Endothelial cell of umbilical vein (primary cell): Measurements from ENCODE around the gene GRIA3. TPM values are rescaled to one million over a fixed set of nuclear protein-coding genes. Genes with fewer than 3 reads are reported as not detected.

Experiments
- BruUV-seq: library from RNA; stranded (reverse); fragments of 400-500 nt; replicated peaks from 2 replicates; lab custom pipeline; 2021; lab: Mats Ljungman, UMichigan
- CTCF ChIA-PET: fragments of 300-600, 350-600 bp; sonication (Branson Sonifier 250); formaldehyde crosslinking; loops from one replicate; lab custom pipeline; 2021; ENCODE audit warnings: antibody characterized with exemption, inconsistent platforms; lab: Charles Lee
- POLR2A ChIA-PET: fragments of 300-600, 350-600 bp; sonication (Branson Sonifier 250); formaldehyde crosslinking; loops from one replicate; lab custom pipeline; 2021; ENCODE audit warnings: antibody characterized with exemption, inconsistent platforms; lab: Charles Lee
- DNase-seq: peaks from one replicate; pipeline ENCODE4 v3.0.0-alpha.2; 2011; ENCODE audit warnings: low read depth, low spot score
- FAIRE-seq: peaks from 2 replicates; lab custom pipeline; 2011; peaks lifted over from hg19 to GRCh38; lab: Jason Lieb, UNC
- H2AFZ ChIP-seq: 2 replicates; pipeline ENCODE4 v1.6.0; 2012; ENCODE audit warnings: low read depth, low read length, control low read depth, inconsistent platforms
- H3K27ac ChIP-seq: 2 replicates; pipeline ENCODE4 v1.5.1; 2011; ENCODE audit warnings: low read depth, mild to moderate bottlenecking, control low read depth, low read length, moderate library complexity; ENCODE audit not compliant: insufficient read depth
- H3K27me3 ChIP-seq, 2 experiments: 2 replicates each; pipeline versions ENCODE4 v1.6.0 to v1.6.1; 2011; ENCODE audit warnings: low read length in 2 of 2, mixed read lengths in 1 of 2; ENCODE audit not compliant: control insufficient read depth in 2 of 2, insufficient read depth in 2 of 2
- H3K36me3 ChIP-seq, 2 experiments: 2 replicates in 1 of 2; 3 replicates in 1 of 2; pipeline ENCODE4 v1.5.1; 2011; ENCODE audit warnings: low read length in 2 of 2, mild to moderate bottlenecking in 1 of 2, moderate library complexity in 1 of 2; ENCODE audit not compliant: control insufficient read depth in 2 of 2, insufficient read depth in 2 of 2; ENCODE audit errors: extremely low read depth in 1 of 2
- H3K4me1 ChIP-seq: 3 replicates; pipeline ENCODE4 v1.5.1; 2011; ENCODE audit warnings: mild to moderate bottlenecking, low read length; ENCODE audit not compliant: control insufficient read depth, insufficient read depth; ENCODE audit errors: extremely low read depth
- H3K4me2 ChIP-seq: 2 replicates; pipeline ENCODE4 v1.6.1; 2011; ENCODE audit warnings: low read length, control low read depth, mixed read lengths; ENCODE audit not compliant: insufficient read depth
- H3K4me3 ChIP-seq, 3 experiments: fragments of 200-600 bp in 1 of 3; sonication (generic), shearing (Covaris generic) in 1 of 3; replicated peaks in 1 of 3; 2 replicates each; pipeline ENCODE4 v1.5.1; 2011 to 2016; ENCODE audit warnings: control low read depth in 3 of 3, low read length in 3 of 3, mild to moderate bottlenecking in 2 of 3, inconsistent platforms in 1 of 3, low read depth in 1 of 3, moderate library complexity in 1 of 3; ENCODE audit not compliant: insufficient read depth in 1 of 3
- H3K79me2 ChIP-seq: 2 replicates; pipeline ENCODE4 v1.6.0; 2012; ENCODE audit warnings: low read length, inconsistent platforms; ENCODE audit not compliant: control insufficient read depth, insufficient read depth
- H3K9ac ChIP-seq: replicated peaks from 2 replicates; pipeline ENCODE3; 2011; ENCODE audit warnings: low read length, control low read depth; ENCODE audit not compliant: insufficient read depth; ENCODE audit errors: extremely low read depth
- H3K9me1 ChIP-seq: replicated peaks from 3 replicates; pipeline ENCODE4 v1.6.0; 2011; ENCODE audit warnings: mild to moderate bottlenecking, low read length; ENCODE audit not compliant: control insufficient read depth, insufficient read depth; ENCODE audit errors: extremely low read depth
- H3K9me3 ChIP-seq: replicated peaks from 2 replicates; pipeline ENCODE4 v1.5.1; 2012; ENCODE audit warnings: low read length, inconsistent platforms; ENCODE audit not compliant: control insufficient read depth, insufficient read depth
- H4K20me1 ChIP-seq: replicated peaks from 2 replicates; pipeline ENCODE3; 2011; ENCODE audit warnings: mild to moderate bottlenecking, low read length; ENCODE audit not compliant: control insufficient read depth, insufficient read depth; ENCODE audit errors: extremely low read depth
- EZH2 ChIP-seq: IDR thresholded peaks from 2 replicates; pipeline ENCODE4 v1.6.1; 2012; ENCODE audit warnings: borderline replicate concordance, low read depth, mild to moderate bottlenecking, moderate library complexity, low read length, inconsistent platforms; ENCODE audit not compliant: severe bottlenecking
- FOS ChIP-seq: IDR thresholded peaks from 2 replicates; pipeline ENCODE4 v1.6.1; 2011; ENCODE audit warnings: mild to moderate bottlenecking, low read length, moderate library complexity, borderline replicate concordance; ENCODE audit not compliant: insufficient read depth
- GATA2 ChIP-seq: IDR thresholded peaks from 2 replicates; pipeline ENCODE4 v1.7.0; 2011; ENCODE audit warnings: low read depth, mild to moderate bottlenecking, moderate library complexity, mixed read lengths, low read length; ENCODE audit not compliant: insufficient read length, insufficient read depth
- JUN ChIP-seq: IDR thresholded peaks from 2 replicates; pipeline ENCODE4 v1.6.1; 2011; ENCODE audit warnings: borderline replicate concordance, low read depth; ENCODE audit not compliant: insufficient read length, insufficient read depth
- MYC ChIP-seq: IDR thresholded peaks from one replicate; pipeline ENCODE4 v1.6.1; 2011; ENCODE audit warnings: mild to moderate bottlenecking, low read depth, low read length
- POLR2A ChIP-seq: IDR thresholded peaks from 2 replicates; pipeline ENCODE4 v1.6.1; 2012; ENCODE audit warnings: low read depth, mild to moderate bottlenecking, control low read depth, low read length
- POLR2AphosphoS5 ChIP-seq: IDR thresholded peaks from 2 replicates; pipeline ENCODE4 v1.6.1; 2012; ENCODE audit warnings: low read depth, mild to moderate bottlenecking, control low read depth, low read length, moderate library complexity; ENCODE audit not compliant: insufficient read depth
- dilution Hi-C: fragments of 300-500 bp; cut with MboI; formaldehyde crosslinking; loops from one replicate; pipeline ENCODE4 v1.15.0; 2019; ENCODE audit warnings: low sequenced_read_pairs; ENCODE audit not compliant: extremely low pct_ligation_motif_present
- intact Hi-C: fragments of 100-400 bp; cut with micrococcal nuclease; formaldehyde crosslinking; loops from one replicate; pipeline ENCODE4 v1.10.0; 2022
- polyA plus RNA-seq, 4 experiments: library from polyadenylated mRNA; depleted of rRNA in 3 of 4; stranded (reverse) in 3 of 4; unstranded in 1 of 4; fragments of >200 nt; gene quantifications; 2 replicates each; pipeline versions ENCODE4 v1.2.1 to v1.2.3, GENCODE V29; 2011 to 2012; ENCODE audit warnings: missing spikeins in 1 of 4
- total RNA-seq: library from RNA; stranded (reverse); gene quantifications from 2 replicates; pipeline ENCODE4 v1.2.3, GENCODE V29; 2021
- TF ChIP-seq, protein P1 (sequence below), 2 donors: IDR thresholded peaks; 1 replicate in 1 of 2; 2 replicates in 1 of 2; pipeline ENCODE4 v1.5.1; 2011; ENCODE audit warnings: low read length in 2 of 2, mild to moderate bottlenecking in 2 of 2, moderate library complexity in 2 of 2, control low read depth in 1 of 2, inconsistent platforms in 1 of 2, low read depth in 1 of 2; ENCODE audit not compliant: insufficient read depth in 1 of 2; ENCODE audit errors: extremely low read depth in 1 of 2
- TF ChIP-seq, protein P2 (sequence below): IDR thresholded peaks from 2 replicates; pipeline ENCODE4 v1.6.1; 2011; ENCODE audit not compliant: insufficient read depth, insufficient read length

Gene GRIA3
- total and polyA plus RNA-seq, 2 donors (not counting 3 experiments of a cell fraction or from before 2014, with no cell fraction given) = not detected

DNA sequence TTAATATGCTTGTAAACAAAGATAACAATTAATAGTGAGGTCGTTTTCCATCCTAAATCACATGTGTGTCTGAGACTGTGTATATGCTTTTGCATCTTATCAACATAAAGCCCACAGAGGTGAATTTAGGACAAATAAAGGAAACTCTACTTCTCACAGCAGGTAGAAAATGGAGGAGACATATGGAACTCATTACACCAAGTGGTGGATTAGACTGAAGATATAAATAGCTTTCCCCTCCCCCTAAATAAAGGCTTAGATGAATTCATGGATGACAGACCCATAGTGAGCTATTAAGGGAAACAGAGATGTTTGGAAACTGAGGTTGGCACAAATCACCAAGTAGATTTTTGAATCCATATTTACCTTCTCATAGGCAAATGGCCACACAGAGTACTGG, 79.7 kb downstream of the GRIA3 start:
- no peaks in the 10 kb centered on the region for H3K9me3 ChIP-seq
- no peaks in the 10 kb centered on the region for H3K79me2 ChIP-seq
- POLR2A ChIA-PET = no interaction called here
- dilution Hi-C loops = no loop called here
- H4K20me1 ChIP-seq = no peaks in the 10 kb centered on the region
- H3K27me3 ChIP-seq = no peaks in the 10 kb centered on the region
- H3K36me3 ChIP-seq = no peaks in the 10 kb centered on the region
- no peak for FAIRE-seq
- TF ChIP-seq POLR2A (no peak), POLR2AphosphoS5 (no peak), GATA2 (no peak), FOS (no peak), JUN (no peak), EZH2 (no peak), MYC (no peak)
- TF ChIP-seq, protein P1, sequence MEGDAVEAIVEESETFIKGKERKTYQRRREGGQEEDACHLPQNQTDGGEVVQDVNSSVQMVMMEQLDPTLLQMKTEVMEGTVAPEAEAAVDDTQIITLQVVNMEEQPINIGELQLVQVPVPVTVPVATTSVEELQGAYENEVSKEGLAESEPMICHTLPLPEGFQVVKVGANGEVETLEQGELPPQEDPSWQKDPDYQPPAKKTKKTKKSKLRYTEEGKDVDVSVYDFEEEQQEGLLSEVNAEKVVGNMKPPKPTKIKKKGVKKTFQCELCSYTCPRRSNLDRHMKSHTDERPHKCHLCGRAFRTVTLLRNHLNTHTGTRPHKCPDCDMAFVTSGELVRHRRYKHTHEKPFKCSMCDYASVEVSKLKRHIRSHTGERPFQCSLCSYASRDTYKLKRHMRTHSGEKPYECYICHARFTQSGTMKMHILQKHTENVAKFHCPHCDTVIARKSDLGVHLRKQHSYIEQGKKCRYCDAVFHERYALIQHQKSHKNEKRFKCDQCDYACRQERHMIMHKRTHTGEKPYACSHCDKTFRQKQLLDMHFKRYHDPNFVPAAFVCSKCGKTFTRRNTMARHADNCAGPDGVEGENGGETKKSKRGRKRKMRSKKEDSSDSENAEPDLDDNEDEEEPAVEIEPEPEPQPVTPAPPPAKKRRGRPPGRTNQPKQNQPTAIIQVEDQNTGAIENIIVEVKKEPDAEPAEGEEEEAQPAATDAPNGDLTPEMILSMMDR (IDR thresholded peaks at IDR 0.05; ENCODE audit: extremely low read depth in 1 of 2, insufficient read depth in 1 of 2, low read depth in 1 of 2, low read length in 2 of 2) = no peak
- TF ChIP-seq, protein P2, sequence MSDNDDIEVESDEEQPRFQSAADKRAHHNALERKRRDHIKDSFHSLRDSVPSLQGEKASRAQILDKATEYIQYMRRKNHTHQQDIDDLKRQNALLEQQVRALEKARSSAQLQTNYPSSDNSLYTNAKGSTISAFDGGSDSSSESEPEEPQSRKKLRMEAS = no peak
- intact Hi-C loops = no loop called here
- CTCF ChIA-PET = no interaction called here
- H3K27ac ChIP-seq = no peak overlapping the region
- no peaks in the 10 kb centered on the region for H3K4me1 ChIP-seq
- no peak overlapping the region for H3K4me2 ChIP-seq
- no peak overlapping the region for H3K9ac ChIP-seq
- DNase-seq = no peak
- no peak overlapping the region for H2AFZ ChIP-seq
- no TSS peak for BruUV-seq
- no peaks in the 10 kb centered on the region for H3K9me1 ChIP-seq
- no peak overlapping the region for H3K4me3 ChIP-seq
